ENCODE data around the gene TMEM132C.

TMEM132C gene

GRCh38 chr12:128534906-128535305 is 267.9 kb downstream of the TMEM132C start:
- in situ Hi-C loops (cut with MboI; ENCODE audit: low sequenced_read_pairs, unreplicated experiment), result no loop called here
- DNase-seq (ENCODE audit: low spot score), result no peak
- TF ChIP-seq CTCF (IDR thresholded peaks at IDR 0.05; ENCODE audit: borderline replicate concordance, control extremely low read depth, extremely low read depth, insufficient read depth, missing control alignments), result no peak

- no peak for TF ChIP-seq CTCF (IDR thresholded peaks at IDR 0.05; ENCODE audit: borderline replicate concordance, control extremely low read depth, extremely low read depth, insufficient read depth, missing control alignments)
- no peak for DNase-seq (ENCODE audit: low spot score)
- in situ Hi-C loops (cut with MboI; ENCODE audit: low sequenced_read_pairs, unreplicated experiment), result no loop called here
Observed at GRCh38 chr12:128536810-128537209, 269.8 kb downstream of the TMEM132C start.

GRCh38 chr12:128537668-128538067 is 270.7 kb downstream of the TMEM132C start:
- TF ChIP-seq CTCF (IDR thresholded peaks at IDR 0.05; ENCODE audit: borderline replicate concordance, control extremely low read depth, extremely low read depth, insufficient read depth, missing control alignments), result no peak
- in situ Hi-C loops (cut with MboI; ENCODE audit: low sequenced_read_pairs, unreplicated experiment), result no loop called here
- DNase-seq (ENCODE audit: low spot score), result no peak

- in situ Hi-C loops (cut with MboI; ENCODE audit: low sequenced_read_pairs, unreplicated experiment), result no loop called here
- no peak for DNase-seq (ENCODE audit: low spot score)
- no peak for TF ChIP-seq CTCF (IDR thresholded peaks at IDR 0.05; ENCODE audit: borderline replicate concordance, control extremely low read depth, extremely low read depth, insufficient read depth, missing control alignments)
Observed at GRCh38 chr12:128542844-128543243, 275.9 kb downstream of the TMEM132C start.

GRCh38 chr12:128543460-128543859 is 276.5 kb downstream of the TMEM132C start:
- DNase-seq (ENCODE audit: low spot score), result no peak
- no peak for TF ChIP-seq CTCF (IDR thresholded peaks at IDR 0.05; ENCODE audit: borderline replicate concordance, control extremely low read depth, extremely low read depth, insufficient read depth, missing control alignments)
- in situ Hi-C loops (cut with MboI; ENCODE audit: low sequenced_read_pairs, unreplicated experiment), result no loop called here

GRCh38 chr12:128543971-128544370 is 277.0 kb downstream of the TMEM132C start:
- in situ Hi-C loops (cut with MboI; ENCODE audit: low sequenced_read_pairs, unreplicated experiment), result no loop called here
- no peak for TF ChIP-seq CTCF (IDR thresholded peaks at IDR 0.05; ENCODE audit: borderline replicate concordance, control extremely low read depth, extremely low read depth, insufficient read depth, missing control alignments)
- DNase-seq (ENCODE audit: low spot score), result no peak

- no peak for DNase-seq (ENCODE audit: low spot score)
- in situ Hi-C loops (cut with MboI; ENCODE audit: low sequenced_read_pairs, unreplicated experiment), result no loop called here
- TF ChIP-seq CTCF (IDR thresholded peaks at IDR 0.05; ENCODE audit: borderline replicate concordance, control extremely low read depth, extremely low read depth, insufficient read depth, missing control alignments), result no peak
Observed at GRCh38 chr12:128548949-128549348, 282.0 kb downstream of the TMEM132C start.

Measured in GM13976 (cell line).